Measurements from ENCODE around the gene B3GALT2. TPM values are rescaled to one million over a fixed set of nuclear protein-coding genes. Genes with fewer than 3 reads are reported as not detected.
"Not testable (repeated sequence)": the region's sequence is repeated elsewhere in the genome, so short reads cannot be mapped to it uniquely, and the experiment has no call there.

The B3GALT2 gene, protein sequence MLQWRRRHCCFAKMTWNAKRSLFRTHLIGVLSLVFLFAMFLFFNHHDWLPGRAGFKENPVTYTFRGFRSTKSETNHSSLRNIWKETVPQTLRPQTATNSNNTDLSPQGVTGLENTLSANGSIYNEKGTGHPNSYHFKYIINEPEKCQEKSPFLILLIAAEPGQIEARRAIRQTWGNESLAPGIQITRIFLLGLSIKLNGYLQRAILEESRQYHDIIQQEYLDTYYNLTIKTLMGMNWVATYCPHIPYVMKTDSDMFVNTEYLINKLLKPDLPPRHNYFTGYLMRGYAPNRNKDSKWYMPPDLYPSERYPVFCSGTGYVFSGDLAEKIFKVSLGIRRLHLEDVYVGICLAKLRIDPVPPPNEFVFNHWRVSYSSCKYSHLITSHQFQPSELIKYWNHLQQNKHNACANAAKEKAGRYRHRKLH
- 2.1 and 2.9 TPM in 2 replicates for total RNA-seq

DNA sequence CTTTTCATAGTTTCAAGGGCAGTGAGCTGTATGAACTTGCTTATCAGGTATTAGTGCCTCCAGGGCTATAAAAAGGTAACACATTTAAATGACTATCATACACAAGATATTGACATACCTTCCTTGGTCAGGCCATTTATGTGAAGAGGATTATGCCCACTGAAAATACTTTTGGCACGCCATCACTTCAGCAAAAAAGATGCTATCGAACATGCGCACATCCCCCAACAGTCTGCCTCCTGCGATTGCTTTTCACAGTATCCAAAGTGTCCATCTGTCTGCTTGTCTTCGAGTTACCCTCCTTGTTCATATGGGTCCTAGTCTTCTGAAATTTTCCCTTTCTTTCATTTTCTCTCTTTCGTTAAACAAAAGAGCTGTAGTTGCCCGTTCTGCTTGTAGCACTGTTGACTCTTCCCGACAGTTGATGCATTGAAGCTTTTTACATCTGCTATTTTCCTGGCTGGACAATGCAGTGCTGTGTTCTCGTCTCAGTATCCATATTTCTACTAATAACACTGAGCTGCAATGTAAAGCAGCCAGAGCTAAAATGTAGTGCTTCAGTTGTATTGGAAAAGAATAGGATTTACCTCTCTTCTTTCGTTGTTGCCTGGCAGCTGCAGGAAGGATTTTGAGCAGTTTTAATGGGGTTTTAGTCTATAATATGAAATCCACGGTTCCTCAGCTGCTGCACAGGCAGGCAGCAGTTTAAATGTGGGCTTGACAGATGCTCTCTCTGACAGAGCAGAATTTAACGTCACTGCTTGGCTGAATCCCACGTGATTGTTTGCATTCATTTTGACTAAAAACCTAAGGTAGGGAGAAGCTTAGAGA lies at the start of gene B3GALT2:
Gene B3GALT2 (minus strand): TSS at position 713 of the 831 bp plus-strand sequence. CDS start 5,051 bp downstream, outside the sequence.
- intact Hi-C loops (cut with micrococcal nuclease): loop anchor here (10.0 kb wide), 1 partner anchor 1289 kb away; no protein-coding TSS in a partner anchor

DNA sequence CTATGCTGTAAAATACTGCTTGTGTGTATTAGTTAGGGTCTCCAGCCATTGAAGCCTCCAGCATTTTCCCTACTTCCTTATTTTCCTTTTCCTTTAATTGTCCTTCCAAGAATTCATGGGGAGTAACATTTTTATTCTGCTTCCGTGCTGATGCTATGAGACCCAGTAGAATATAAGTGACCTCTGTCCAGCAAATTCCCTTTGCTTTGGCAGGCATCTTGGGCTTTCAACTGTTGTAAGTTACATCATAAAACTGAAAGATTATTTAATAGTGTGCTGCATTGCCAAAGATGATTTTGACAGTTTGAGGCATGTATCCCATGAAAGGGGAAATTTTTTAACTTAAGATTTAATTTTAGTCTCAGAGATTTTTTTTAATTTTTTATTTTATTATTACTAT lies 48.1 kb upstream of the B3GALT2 start:
- intact Hi-C loops (cut with micrococcal nuclease): no loop called here

DNA sequence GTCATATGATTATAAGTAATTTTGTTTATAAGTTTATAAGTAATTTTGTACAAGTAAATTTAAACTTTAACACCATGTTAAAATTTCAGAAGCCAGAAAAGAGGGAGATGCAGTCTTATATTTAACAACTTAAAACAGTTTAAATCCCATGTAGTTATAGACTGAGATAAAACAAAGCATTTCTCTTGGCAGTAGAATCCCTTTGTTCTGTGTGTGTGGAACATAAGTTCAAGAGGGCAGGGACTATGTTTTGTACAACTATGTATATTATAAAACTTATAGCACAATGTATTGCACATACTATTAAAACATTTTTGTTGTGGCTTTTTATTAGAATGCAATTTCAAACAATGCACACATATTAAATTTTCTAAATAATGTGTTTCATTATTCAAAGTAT lies 44.7 kb upstream of the B3GALT2 start:
- intact Hi-C loops (cut with micrococcal nuclease): not testable (repeated sequence)

DNA sequence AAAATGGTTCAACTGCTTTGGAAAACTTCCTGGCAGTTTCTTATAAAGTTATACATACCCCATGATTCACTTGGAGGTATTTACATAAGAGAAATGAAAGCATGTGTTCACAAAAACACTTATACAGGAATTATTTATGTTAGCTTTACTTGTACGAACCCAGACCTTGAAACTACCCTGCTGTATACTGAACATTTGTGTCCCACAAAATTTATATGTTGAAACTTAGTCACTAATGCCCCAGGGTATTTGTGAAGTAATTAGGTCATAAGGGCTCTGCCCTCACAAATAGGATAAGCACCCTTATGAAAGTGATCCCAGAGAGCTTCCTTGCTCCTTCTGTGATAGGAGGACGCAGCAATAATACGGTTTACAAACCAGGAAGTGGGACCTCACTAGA lies 42.7 kb upstream of the B3GALT2 start:
- intact Hi-C loops (cut with micrococcal nuclease): no loop called here

DNA sequence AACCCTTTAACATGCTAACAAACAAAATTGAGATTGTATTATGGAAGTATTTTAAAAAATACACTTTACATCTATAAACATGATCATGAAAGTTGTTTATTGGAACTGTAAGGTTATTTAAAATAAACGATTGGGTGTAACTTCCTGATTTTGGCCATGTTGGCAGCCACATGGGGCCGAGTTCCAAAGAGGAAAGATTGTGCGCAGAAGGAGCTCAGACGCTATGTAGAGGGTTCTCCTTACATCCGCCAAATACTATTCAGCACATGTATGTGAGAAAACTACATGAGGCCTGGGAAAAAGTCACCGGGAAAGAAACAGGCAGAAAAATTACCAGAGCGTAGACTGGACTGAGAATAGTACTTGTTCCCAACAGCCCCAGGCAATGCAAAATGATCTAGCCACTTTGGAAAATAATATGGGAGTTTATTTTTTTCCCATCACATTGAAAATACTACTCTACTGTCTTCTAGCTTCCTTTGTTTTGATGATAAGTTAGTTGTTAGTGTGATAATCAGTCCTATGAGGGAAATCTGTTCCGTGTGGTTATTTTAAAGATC lies 35.7 kb upstream of the B3GALT2 start:
- intact Hi-C loops (cut with micrococcal nuclease): no loop called here

DNA sequence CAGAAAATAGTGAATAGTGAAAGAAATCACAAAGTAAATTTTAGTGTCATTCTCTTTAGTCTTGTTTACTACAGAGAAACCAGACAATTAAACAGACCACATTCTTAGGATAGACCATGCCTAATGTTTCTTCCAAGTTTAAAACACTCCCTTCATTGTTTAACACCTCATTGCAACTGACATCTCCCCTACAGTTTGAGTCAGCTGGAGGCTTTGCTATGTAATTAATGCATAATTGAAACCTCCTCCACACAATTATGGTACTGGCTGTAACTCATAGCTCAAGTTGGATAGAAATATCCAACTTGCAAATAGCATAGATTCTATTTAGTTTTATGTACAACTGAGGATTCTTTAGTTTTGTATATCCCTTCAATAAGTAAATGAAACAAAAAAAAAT lies 35.2 kb upstream of the B3GALT2 start:
- intact Hi-C loops (cut with micrococcal nuclease): no loop called here

DNA sequence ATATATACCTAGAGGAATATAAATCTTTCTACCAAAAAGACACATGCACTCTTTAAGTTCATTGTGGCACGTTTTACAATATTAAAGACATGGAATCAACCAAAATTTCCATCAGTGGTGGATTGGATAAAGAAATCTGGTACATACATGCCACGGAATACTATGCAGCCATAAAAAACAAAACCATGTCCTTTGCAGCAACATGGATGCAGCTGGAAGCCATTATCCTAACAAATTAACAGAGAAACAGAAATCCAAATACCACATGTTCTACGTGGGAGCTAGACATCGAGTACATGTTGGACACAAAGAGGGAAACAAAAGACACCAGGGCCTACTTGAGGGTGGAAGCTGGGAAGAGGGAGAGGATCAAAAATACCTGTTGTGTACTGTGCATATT lies 33.0 kb upstream of the B3GALT2 start:
- intact Hi-C loops (cut with micrococcal nuclease): no loop called here

DNA sequence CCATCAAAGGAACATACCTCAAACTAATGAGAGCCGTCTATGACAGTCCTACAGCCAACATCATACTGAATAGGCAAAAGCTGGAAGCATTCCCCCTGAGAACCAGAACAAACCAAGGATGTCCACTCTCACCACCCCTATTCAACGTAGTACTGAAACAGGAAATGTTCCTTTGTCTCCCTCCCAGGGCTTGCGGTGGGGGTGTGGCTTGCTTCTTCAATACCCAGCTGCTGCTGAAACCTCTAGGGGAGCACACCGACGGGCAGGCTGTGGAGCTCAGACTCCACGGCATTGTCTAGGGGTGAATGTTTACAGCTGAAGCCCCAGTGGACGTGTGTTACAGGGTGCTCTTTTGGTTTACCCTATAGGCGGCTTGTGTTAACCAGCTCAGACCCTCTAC lies 30.5 kb upstream of the B3GALT2 start:
- intact Hi-C loops (cut with micrococcal nuclease): no loop called here

DNA sequence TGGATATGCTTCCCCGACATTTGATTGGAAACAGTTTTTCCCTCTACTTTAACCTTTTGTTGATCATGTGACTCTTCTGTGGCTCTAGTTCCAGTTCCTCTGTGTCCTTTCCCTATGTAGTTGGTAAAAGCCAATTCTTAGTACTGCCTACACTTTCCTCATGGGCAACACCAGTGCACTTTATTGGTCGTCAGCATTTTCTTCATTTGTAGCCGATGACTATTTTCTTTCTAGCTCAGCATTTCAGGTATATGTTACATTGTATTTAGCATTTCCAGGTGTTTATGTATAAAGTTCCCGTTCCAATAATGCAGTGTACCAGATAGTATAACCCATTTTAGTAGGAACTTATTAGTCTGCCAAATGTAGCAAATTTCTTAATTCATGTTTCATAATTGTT lies 27.6 kb upstream of the B3GALT2 start:
- intact Hi-C loops (cut with micrococcal nuclease): no loop called here

DNA sequence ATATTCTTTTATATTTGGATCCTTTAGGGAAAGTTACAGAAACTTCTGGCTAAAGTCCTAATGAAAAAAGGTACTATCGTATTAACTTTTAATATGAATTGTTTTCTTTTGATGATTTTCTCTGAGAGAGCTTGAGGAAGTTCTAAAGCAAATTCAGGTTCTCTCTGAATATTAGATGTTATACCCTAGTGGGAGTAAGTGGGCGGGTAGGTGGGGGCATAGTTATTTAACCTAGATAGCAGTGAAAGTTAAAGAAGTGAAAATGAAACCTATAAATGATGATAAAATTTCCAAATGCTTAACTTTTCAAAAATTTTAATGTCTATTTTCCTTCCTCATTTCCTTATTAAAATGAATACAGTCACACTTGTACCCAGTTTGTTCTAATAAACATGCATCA lies 26.2 kb upstream of the B3GALT2 start:
- intact Hi-C loops (cut with micrococcal nuclease): no loop called here

DNA sequence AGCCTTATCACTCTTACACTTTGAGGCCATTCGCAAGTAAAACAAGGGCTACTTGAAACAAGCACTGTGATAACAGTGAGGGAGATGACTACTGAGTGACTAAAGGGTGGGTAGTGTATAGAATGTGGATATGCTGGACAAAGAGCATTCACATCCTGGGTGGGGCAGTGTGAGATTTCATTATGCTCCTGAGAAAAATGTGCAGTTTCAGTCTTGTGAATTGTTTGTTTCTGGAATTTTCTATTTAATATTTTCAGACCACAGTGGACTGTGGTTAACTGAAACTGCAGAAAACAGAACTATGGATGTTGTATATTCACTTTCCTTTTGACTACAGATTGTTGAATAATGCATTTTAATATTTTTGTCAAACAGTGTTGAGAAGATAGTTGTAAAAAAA lies 25.1 kb upstream of the B3GALT2 start:
- intact Hi-C loops (cut with micrococcal nuclease): no loop called here

DNA sequence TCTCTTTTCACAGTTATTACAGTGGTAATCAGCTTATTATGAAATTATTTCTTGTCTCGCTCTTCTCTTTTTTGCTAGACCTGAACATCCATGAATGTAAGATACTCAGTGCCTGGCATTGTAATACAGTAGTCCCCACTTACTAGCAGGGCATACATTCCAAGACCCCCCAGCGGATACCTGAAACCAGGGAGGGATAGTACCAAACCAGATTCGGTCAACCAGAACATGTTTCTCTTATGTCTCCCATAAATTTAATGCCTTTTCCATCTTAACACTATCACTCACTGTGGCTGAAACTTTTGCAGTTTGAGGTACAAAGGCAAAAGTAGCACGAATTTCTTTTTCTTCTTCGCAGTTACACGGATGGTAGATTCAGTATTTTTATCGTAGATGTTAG lies 24.6 kb upstream of the B3GALT2 start:
- intact Hi-C loops (cut with micrococcal nuclease): no loop called here

DNA sequence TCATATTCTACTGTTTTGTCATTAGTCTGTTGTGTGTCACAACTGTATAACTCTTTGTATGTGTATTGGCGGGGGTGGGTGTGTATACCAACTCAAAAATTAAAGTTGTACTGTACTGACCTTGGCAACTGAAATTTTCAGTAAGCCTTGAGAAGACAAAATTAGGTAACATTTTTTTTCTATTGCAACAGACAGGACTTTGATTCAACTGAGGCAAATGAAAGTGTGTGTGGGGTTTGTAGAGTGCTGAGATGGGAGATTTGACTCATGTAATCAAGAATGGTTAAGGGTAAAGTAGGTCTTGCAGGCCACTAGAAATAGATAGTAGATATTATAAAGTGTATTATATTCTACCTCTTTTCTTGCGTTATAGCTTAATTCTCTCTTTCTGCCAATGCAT lies 14.6 kb upstream of the B3GALT2 start:
- intact Hi-C loops (cut with micrococcal nuclease): no loop called here

DNA sequence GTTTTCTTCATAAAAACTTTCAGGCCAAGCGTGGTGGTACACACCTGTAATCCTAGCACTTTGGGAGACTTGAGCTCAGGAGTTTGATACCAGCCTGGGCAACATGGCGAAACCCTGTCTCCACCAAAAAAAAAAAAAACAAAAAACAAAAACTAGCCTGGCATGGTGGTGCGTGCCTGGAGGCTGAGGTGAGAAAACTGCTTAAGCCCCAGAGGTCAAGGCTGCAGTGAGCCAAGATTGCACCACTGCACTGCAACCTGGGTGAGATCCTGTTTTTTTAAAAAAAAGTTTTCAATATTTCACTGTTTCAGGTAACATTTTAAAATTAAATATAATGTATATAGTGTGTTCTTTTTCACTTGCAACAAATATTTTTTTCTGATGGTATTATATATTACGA lies 13.5 kb upstream of the B3GALT2 start:
- intact Hi-C loops (cut with micrococcal nuclease): no loop called here

DNA sequence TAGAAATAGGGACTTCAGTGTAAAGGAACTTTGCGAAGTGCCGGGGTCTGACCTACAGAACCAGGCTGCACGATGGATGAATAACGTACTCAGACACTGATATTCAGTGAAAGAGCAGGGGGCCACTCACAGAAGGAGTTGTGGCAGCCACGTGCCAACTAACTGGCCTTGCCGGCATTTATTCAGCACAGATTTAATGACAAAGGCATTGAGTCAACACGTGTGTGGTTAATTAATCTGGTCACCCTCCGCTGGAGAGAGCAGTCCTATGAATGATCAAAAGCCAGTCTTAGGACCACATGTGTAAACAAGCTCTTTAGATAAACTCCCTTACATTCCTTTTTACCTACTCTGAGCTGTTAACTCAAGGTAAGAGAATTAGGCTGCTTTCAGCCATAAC lies 6.2 kb upstream of the B3GALT2 start:
- intact Hi-C loops (cut with micrococcal nuclease): loop anchor here (5.0 kb wide), 1 partner anchor 90 kb away; no protein-coding TSS in a partner anchor

DNA sequence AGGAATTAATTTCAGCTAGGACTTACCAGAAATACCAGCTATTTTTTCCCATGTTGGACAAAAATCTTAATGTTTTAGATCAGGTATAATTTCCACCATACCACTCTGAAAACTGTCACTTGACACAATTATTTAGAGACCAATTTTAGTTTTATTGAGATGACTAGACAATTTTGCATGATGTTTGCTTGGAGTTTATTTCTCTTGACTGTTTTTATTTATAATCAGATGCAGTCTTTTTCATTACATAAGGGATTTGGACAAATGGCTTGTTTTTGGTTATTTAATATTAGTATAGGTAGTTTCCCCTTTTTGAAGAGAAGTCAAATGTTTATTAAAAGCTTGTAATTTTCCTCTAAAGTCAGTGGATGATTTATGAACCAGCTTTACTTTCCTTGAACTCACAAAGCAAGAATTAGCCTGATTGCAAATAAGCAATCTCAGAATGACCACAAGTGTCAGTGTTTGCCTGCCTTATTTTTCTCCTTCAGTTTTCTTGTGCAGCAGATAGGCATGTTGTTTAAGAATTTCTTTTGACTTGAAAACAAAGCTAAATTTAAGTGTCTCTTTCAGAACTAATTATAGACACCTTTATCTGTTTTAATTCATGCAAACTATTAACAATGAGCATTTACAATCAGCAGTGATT lies 3.8 kb upstream of the B3GALT2 start:
- intact Hi-C loops (cut with micrococcal nuclease): loop anchor here (5.0 kb wide), 1 partner anchor 92 kb away; no protein-coding TSS in a partner anchor

DNA sequence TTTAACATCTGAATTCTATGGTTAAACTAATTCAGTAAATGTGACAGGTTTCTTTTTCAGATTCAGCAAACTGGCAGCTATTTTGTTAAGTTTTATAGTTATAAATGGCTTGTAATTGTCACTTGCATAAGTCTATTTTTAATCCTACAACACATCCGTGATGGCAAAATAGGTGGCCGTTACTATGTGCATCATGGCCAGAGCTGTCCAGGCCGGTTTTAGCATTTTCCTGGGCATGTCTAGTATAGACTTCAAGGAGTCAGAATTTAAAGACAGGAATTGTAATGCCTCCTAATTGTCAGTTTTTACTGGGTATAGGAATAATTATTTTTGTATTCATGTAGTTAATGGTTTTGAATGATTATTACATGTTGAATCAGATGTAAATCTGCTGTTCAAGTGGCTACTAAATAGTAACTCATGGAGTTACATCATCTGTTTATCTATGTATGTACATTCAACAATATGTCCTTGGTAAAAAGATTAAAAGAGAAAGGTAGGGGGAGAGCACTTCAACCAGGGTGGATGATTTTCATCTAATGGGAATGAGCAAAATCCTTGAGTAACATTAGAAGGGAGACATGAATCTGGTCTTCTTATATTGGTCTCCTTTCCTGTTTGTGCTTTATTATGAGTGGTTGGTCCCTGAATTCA lies 3.2 kb upstream of the B3GALT2 start:
- intact Hi-C loops (cut with micrococcal nuclease): loop anchor here (5.0 to 10.0 kb wide), 2 partner anchors 93 to 1285 kb away; no protein-coding TSS in a partner anchor

DNA sequence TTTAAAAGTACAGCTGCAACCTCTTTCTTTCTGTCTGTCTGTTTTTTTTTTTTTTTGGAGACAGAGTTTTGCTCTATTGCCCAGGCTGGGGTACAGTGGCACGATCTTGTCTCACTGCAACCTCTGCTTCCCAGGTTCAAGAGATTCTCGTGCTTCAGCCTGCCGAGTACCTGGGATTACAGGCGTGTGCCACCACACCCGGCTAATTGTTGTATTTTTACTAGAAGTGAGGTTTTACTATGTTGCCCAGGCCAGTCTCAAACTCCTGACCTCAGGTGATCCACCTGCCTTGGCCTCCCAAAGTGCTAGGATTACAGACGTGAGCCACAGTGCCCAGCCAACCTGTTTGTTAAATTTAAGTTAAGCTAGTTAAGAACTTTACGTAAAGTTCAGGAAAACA lies 2.5 kb upstream of the B3GALT2 start:
- intact Hi-C loops (cut with micrococcal nuclease): loop anchor here (10.0 kb wide), 1 partner anchor 1286 kb away; no protein-coding TSS in a partner anchor

DNA sequence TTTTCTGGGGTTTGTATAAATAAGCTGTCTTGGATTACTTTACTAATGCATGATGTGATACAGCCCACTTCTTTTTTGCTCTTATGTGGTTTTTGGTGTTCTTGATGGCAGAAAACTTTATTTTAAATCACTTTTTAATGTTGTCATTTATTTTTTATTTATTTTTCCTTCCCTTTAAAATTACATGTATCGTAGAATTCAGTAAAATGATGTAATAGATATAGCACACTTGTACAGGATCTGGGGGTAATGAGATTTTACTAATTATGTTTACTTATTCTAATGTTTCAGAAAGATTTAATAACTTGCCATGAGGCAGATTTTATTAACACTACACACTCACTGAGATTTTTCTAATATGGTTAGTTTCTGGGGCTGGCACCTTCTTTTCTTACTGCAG lies 701 bp upstream of the B3GALT2 start:
- intact Hi-C loops (cut with micrococcal nuclease): loop anchor here (10.0 kb wide), 1 partner anchor 1288 kb away; no protein-coding TSS in a partner anchor

DNA sequence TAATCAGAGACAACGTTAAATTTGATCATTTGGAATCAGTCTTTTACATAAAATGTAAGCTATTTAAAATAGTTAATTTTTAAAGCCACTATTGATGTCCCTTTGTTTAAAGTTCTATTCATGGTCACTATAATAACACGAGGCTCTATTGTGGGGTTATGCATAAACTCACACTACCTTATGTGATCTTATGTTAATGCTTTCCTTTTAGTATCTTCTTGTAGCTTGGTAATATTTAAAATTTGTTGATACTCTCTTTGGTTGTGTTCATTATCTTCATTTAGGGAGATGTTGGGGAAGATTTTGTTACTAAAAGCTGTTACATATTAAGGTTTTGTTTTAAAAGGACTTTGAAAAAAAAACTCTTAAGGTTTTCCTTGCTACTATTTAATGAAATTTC lies 1.2 kb downstream of the B3GALT2 start:
- intact Hi-C loops (cut with micrococcal nuclease): loop anchor here (10.0 kb wide), 1 partner anchor 1290 kb away; no protein-coding TSS in a partner anchor

DNA sequence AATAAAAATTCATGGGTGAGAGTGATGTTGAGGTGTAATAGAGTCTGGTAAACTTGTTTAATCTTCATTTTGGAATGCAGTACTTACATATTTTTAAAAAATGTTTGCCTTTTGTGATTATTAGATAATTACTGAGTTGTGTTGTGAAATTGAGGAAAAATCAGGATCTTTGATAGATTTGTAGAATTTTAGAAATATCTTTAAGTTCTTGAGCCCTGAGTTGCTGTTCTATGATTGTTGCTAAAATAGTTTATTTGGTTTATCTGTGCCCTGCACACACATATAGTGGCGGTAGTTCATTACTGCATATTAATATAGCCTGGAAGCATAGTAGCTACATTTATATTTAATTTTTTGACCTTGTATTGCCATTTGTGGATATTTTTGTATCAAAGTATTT lies 1.6 kb downstream of the B3GALT2 start:
- intact Hi-C loops (cut with micrococcal nuclease): loop anchor here (5.0 to 10.0 kb wide), 4 partner anchors 293 to 1290 kb away; no protein-coding TSS in a partner anchor

Data from T-helper 1 cell treated with Interleukin-12 subunit alpha and Interleukin-12 subunit beta and Interleukin-4 antibody, amounts not matched to agents 30 ng/mL and 1 ng/mL, for 36 hours (primary cell).